Neural crest cell (in vitro differentiated cells): ENCODE results near the gene ARMH1. TPM values are rescaled to one million over a fixed set of nuclear protein-coding genes. Genes with fewer than 3 reads are reported as not detected.
A peak's percentile ranks its signal among the peaks of the same experiment; 100 is the strongest.

ENCODE experiments used
- DNase-seq: peaks from one replicate; pipeline ENCODE4 v3.0.0; 2021; ENCODE audit warnings: low read depth, mixed read lengths, low spot score
- H3K27ac Mint-ChIP-seq: one replicate; pipeline ENCODE4 v1.8.0; 2021; ENCODE audit warnings: mild to moderate bottlenecking, mixed read lengths; ENCODE audit not compliant: unreplicated experiment
- H3K27me3 Mint-ChIP-seq: 2 replicates; pipeline ENCODE4 v1.8.0; 2021; ENCODE audit warnings: low read depth, mild to moderate bottlenecking, mixed read lengths
- H3K36me3 Mint-ChIP-seq: 2 replicates; pipeline ENCODE4 v1.8.0; 2021; ENCODE audit warnings: low read depth, mild to moderate bottlenecking, mixed read lengths
- H3K4me1 Mint-ChIP-seq: 2 replicates; pipeline ENCODE4 v1.8.0; 2021; ENCODE audit warnings: mixed read lengths
- H3K4me3 Mint-ChIP-seq: one replicate; pipeline ENCODE4 v1.8.0; 2021; ENCODE audit warnings: mild to moderate bottlenecking, mixed read lengths
- H3K9me3 Mint-ChIP-seq: 2 replicates; pipeline ENCODE4 v1.8.0; 2021; ENCODE audit warnings: mixed read lengths
- total RNA-seq: library from RNA; stranded (reverse); gene quantifications from 2 replicates; pipeline ENCODE4 v1.2.1, GENCODE V29; 2021
- TF ChIP-seq, protein P1 (sequence below): fragments of 200-600 bp; sonication (generic); conservative IDR thresholded peaks from 2 replicates; pipeline ENCODE4 v1.5.0; 2021; ENCODE audit warnings: antibody characterized with exemption, mild to moderate bottlenecking

The ARMH1 gene
- total RNA-seq, 1 donor from 2014 or later: 5.6 TPM

GRCh38 chr1:44642255-44642654, 32.3 kb upstream of the ARMH1 start:
- TF ChIP-seq, protein P1, sequence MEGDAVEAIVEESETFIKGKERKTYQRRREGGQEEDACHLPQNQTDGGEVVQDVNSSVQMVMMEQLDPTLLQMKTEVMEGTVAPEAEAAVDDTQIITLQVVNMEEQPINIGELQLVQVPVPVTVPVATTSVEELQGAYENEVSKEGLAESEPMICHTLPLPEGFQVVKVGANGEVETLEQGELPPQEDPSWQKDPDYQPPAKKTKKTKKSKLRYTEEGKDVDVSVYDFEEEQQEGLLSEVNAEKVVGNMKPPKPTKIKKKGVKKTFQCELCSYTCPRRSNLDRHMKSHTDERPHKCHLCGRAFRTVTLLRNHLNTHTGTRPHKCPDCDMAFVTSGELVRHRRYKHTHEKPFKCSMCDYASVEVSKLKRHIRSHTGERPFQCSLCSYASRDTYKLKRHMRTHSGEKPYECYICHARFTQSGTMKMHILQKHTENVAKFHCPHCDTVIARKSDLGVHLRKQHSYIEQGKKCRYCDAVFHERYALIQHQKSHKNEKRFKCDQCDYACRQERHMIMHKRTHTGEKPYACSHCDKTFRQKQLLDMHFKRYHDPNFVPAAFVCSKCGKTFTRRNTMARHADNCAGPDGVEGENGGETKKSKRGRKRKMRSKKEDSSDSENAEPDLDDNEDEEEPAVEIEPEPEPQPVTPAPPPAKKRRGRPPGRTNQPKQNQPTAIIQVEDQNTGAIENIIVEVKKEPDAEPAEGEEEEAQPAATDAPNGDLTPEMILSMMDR: no peak
- no peaks in the 10 kb centered on the region for H3K27me3 Mint-ChIP-seq
- peaks cover 25% of the 10 kb centered on the region for H3K4me1 Mint-ChIP-seq
- H3K4me3 Mint-ChIP-seq: peak overlapping the region; percentile 31
- peaks cover 2% of the 10 kb centered on the region for H3K36me3 Mint-ChIP-seq
- no peaks in the 10 kb centered on the region for H3K9me3 Mint-ChIP-seq
- no peak for DNase-seq
- H3K27ac Mint-ChIP-seq: peak overlapping the region; percentile 53

GRCh38 chr1:44642925-44643324, 31.6 kb upstream of the ARMH1 start:
- DNase-seq: no peak

GRCh38 chr1:44643721-44644334, 30.7 kb upstream of the ARMH1 start:
- Mint-ChIP-seq H3K4me3 (no peak overlapping the region), H3K27me3 (no peaks in the 10 kb centered on the region), H3K27ac (no peak overlapping the region), H3K4me1 (peaks cover 16% of the 10 kb centered on the region), H3K36me3 (peaks cover 2% of the 10 kb centered on the region), H3K9me3 (no peaks in the 10 kb centered on the region)
- DNase-seq: no peak
- TF ChIP-seq, protein P1: no peak

More at GRCh38 chr1:44642925-44643324, 31.6 kb upstream of the ARMH1 start:
- H3K36me3 Mint-ChIP-seq: peaks cover 2% of the 10 kb centered on the region
- peak overlapping the region; percentile 53 for H3K27ac Mint-ChIP-seq
- peaks cover 20% of the 10 kb centered on the region for H3K4me1 Mint-ChIP-seq
- H3K9me3 Mint-ChIP-seq: no peaks in the 10 kb centered on the region
- no peaks in the 10 kb centered on the region for H3K27me3 Mint-ChIP-seq
- H3K4me3 Mint-ChIP-seq: no peak overlapping the region
- TF ChIP-seq, protein P1: no peak

GRCh38 chr1:44644806-44645205, 29.7 kb upstream of the ARMH1 start:
- TF ChIP-seq, protein P1: no peak
- peaks cover 22% of the 10 kb centered on the region for H3K4me1 Mint-ChIP-seq
- no peaks in the 10 kb centered on the region for H3K27me3 Mint-ChIP-seq
- DNase-seq: no peak
- H3K9me3 Mint-ChIP-seq: no peaks in the 10 kb centered on the region
- peaks cover 7% of the 10 kb centered on the region for H3K36me3 Mint-ChIP-seq
- no peak overlapping the region for H3K4me3 Mint-ChIP-seq
- no peak overlapping the region for H3K27ac Mint-ChIP-seq

GRCh38 chr1:44645476-44646244, 28.9 kb upstream of the ARMH1 start:
- no peak for DNase-seq
- H3K9me3 Mint-ChIP-seq: no peaks in the 10 kb centered on the region
- no peaks in the 10 kb centered on the region for H3K27me3 Mint-ChIP-seq
- TF ChIP-seq, protein P1: no peak
- H3K4me3 Mint-ChIP-seq: no peak overlapping the region
- peak overlapping the region; percentile 62 for H3K27ac Mint-ChIP-seq
- peaks cover 27% of the 10 kb centered on the region for H3K4me1 Mint-ChIP-seq
- H3K36me3 Mint-ChIP-seq: peaks cover 7% of the 10 kb centered on the region
